K562 (cell line): ENCODE results near the gene CPLX3. TPM values are rescaled to one million over a fixed set of nuclear protein-coding genes. Genes with fewer than 3 reads are reported as not detected.

Experiments used
- EP300 ChIP-seq: IDR thresholded peaks from 2 replicates; pipeline ENCODE4 v1.6.1; 2012; ENCODE audit warnings: low read length, improper control_type of control experiment
- HDAC6 ChIP-seq: IDR thresholded peaks from 2 replicates; pipeline ENCODE4 v1.6.1; 2012; ENCODE audit warnings: low read depth, mild to moderate bottlenecking, control low read depth, inconsistent platforms, low read length, moderate library complexity
- IFI16 ChIP-seq: fragments of 250-450 bp; sonication (Bioruptor Pico); IDR thresholded peaks from 2 replicates; pipeline ENCODE4 v2.1.2; 2022; ENCODE audit warnings: mild to moderate bottlenecking, inconsistent platforms
- JUN ChIP-seq, 2 experiments: sonication (generic) in 1 of 2; formaldehyde crosslinking in 1 of 2; IDR thresholded peaks; 2 replicates each; pipeline versions ENCODE4 v1.6.1 to v1.8.0; 2012 to 2022; ENCODE audit warnings: borderline replicate concordance in 2 of 2, mild to moderate bottlenecking in 2 of 2, improper control_type of control experiment in 1 of 2, low read depth in 1 of 2, low read length in 1 of 2, missing genetic modification reagents in 1 of 2
- LARP7 ChIP-seq: fragments of 450-650 bp; IDR thresholded peaks from 2 replicates; pipeline ENCODE4 v1.6.1; 2016
- NELFE ChIP-seq: IDR thresholded peaks from 2 replicates; pipeline ENCODE4 v1.6.1; 2011; ENCODE audit warnings: mild to moderate bottlenecking; ENCODE audit not compliant: insufficient read depth, insufficient read length
- NR1H2 ChIP-seq: sonication (generic); formaldehyde crosslinking; IDR thresholded peaks from 2 replicates; pipeline ENCODE4 v1.4.0; 2020; ENCODE audit warnings: mild to moderate bottlenecking, missing genetic modification reagents
- POLR2G ChIP-seq: fragments of 200-400 bp; formaldehyde crosslinking; IDR thresholded peaks from 2 replicates; pipeline ENCODE4 v1.6.1; 2017; ENCODE audit warnings: low read depth, mild to moderate bottlenecking, antibody characterized with exemption, low read length, moderate library complexity
- PRPF4 ChIP-seq: fragments of 200-400 bp; formaldehyde crosslinking; IDR thresholded peaks from one replicate; pipeline ENCODE4 v1.6.1; 2017; ENCODE audit warnings: low read length, low read depth, mild to moderate bottlenecking; ENCODE audit not compliant: insufficient read depth, poor library complexity, severe bottlenecking
- RAD51 ChIP-seq: fragments of 450-650 bp; IDR thresholded peaks from 2 replicates; pipeline ENCODE4 v1.7.1; 2016; ENCODE audit warnings: low read depth, mild to moderate bottlenecking, borderline replicate concordance
- SMARCC2 ChIP-seq: fragments of 450-650 bp; IDR thresholded peaks from 2 replicates; pipeline ENCODE4 v1.6.1; 2017; ENCODE audit warnings: antibody characterized with exemption, moderate library complexity, mild to moderate bottlenecking, low read depth
- TFE3 ChIP-seq: fragments of 450-650 bp; formaldehyde crosslinking; IDR thresholded peaks from 2 replicates; pipeline ENCODE4 v1.4.0; 2020; ENCODE audit warnings: mild to moderate bottlenecking, mixed read lengths
- ZBTB12 ChIP-seq: fragments of 250-450 bp; sonication (Bioruptor Pico); IDR thresholded peaks from 2 replicates; pipeline ENCODE4 v1.4.0; 2020
- ZNF316 ChIP-seq: fragments of 450-650 bp; IDR thresholded peaks from 2 replicates; pipeline ENCODE4 v1.6.1; 2016
- ZNF408 ChIP-seq: fragments of 250-450 bp; sonication (Bioruptor Pico); IDR thresholded peaks from 2 replicates; pipeline ENCODE4 v1.4.0; 2020; ENCODE audit warnings: low read depth, mild to moderate bottlenecking, moderate library complexity
- ZNF830 ChIP-seq: fragments of 250-450 bp; sonication (Bioruptor Pico); IDR thresholded peaks from 2 replicates; pipeline ENCODE4 v1.5.0; 2021; ENCODE audit warnings: mild to moderate bottlenecking
- polyA plus RNA-seq, 8 experiments: library from polyadenylated mRNA; depleted of rRNA in 4 of 8; stranded (reverse) in 5 of 8; unstranded in 3 of 8; fragments of >200 nt; fragmentation: Nextera tagmentation in 2 of 8; fragmentation: Illumina TruSeq in 1 of 8; extraction: Ambion mirVana in 2 of 8; extraction: Trizol in 1 of 8; gene quantifications; 2 replicates each; pipeline versions ENCODE4 v1.2.1 to v1.2.3, GENCODE V29; 2011 to 2014; ENCODE audit warnings: inconsistent platforms in 1 of 8, missing spikeins in 1 of 8
- total RNA-seq, 7 experiments: library from RNA; depleted of rRNA in 6 of 7; stranded (reverse); fragments of >200 nt in 6 of 7; fragmentation: Illumina TruSeq in 2 of 7; extraction: Trizol in 2 of 7; gene quantifications; 2 replicates each; pipeline versions ENCODE4 v1.2.1 to v1.2.3, GENCODE V29; 2011 to 2021; ENCODE audit warnings: low replicate concordance in 1 of 7
- TF ChIP-seq, protein P1 (sequence below): fragments of 200-400 bp; formaldehyde crosslinking; IDR thresholded peaks from 2 replicates; pipeline ENCODE4 v1.6.1; 2017; ENCODE audit warnings: mild to moderate bottlenecking, low read depth, low read length, moderate library complexity
- TF ChIP-seq, protein P2 (sequence below): fragments of 450-650 bp; formaldehyde crosslinking; conservative IDR thresholded peaks from 2 replicates; pipeline ENCODE4 v1.4.0; 2022; ENCODE audit warnings: mild to moderate bottlenecking, missing genetic modification characterization
- TF ChIP-seq, protein P3 (sequence below): fragments of 250-450 bp; sonication (Bioruptor Pico); IDR thresholded peaks from 2 replicates; pipeline ENCODE4 v1.5.0; 2020; ENCODE audit warnings: mild to moderate bottlenecking, borderline replicate concordance

Gene CPLX3
- total and polyA plus RNA-seq, 9 of the 15 experiments (the other 6 are each of a cell fraction or from before 2014, with no cell fraction given): not detected

DNA sequence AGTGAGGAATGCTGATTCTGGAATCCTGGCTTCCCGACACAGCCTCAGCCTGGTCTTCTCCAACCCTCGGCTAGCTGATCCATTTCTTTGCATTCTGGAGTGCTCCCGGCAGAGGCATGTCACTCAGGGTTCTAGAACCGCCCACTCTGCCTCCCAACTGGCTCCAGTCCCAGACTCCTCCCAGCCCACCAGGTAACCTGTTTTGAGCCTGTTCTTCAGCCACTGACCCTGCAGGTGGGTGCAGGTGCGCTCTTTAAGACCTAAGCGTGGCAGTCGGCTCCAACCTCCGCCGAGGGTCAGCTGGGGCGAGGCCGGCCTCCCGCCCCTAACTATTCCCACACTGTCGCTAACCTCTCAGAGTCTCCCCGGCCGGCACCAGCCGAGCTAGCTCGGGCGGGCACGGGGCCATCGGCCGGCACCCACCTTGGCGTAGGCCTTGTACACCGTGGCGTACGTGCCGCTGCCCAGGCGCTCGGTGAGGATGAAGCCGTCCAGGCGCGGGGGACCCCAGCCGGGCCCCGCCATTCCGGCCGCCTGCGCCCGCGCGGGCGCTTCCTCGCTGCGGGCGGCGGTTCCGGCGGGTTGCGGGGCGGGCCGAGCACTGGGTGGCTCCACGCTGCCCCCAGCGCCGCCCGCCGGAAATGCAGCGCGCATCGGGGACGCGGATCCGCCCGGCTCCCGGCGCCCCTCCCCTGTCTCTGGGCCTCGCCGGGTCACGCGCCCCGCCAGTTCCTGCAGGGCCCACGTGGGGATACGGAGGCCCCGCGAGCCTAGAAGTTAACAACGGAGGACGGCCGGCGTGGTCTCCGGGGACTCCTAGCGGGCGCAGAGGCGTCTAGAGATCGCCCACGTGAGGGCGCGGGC lies 16.4 kb downstream of the CPLX3 start, which contains the start of gene ULK3 (continued):
- TF ChIP-seq, protein P1, sequence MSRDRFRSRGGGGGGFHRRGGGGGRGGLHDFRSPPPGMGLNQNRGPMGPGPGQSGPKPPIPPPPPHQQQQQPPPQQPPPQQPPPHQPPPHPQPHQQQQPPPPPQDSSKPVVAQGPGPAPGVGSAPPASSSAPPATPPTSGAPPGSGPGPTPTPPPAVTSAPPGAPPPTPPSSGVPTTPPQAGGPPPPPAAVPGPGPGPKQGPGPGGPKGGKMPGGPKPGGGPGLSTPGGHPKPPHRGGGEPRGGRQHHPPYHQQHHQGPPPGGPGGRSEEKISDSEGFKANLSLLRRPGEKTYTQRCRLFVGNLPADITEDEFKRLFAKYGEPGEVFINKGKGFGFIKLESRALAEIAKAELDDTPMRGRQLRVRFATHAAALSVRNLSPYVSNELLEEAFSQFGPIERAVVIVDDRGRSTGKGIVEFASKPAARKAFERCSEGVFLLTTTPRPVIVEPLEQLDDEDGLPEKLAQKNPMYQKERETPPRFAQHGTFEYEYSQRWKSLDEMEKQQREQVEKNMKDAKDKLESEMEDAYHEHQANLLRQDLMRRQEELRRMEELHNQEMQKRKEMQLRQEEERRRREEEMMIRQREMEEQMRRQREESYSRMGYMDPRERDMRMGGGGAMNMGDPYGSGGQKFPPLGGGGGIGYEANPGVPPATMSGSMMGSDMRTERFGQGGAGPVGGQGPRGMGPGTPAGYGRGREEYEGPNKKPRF: no peak
- TF ChIP-seq SMARCC2: no peak
- peak; percentile 71; the same call in 1 of the 2 replicates for TF ChIP-seq JUN (IDR thresholded peaks at IDR 0.05; ENCODE audit: borderline replicate concordance, low read depth, low read length)
- TF ChIP-seq JUN (CRISPR knock-in tag; IDR thresholded peaks at IDR 0.05; ENCODE audit: borderline replicate concordance): no peak
- TF ChIP-seq, protein P2, sequence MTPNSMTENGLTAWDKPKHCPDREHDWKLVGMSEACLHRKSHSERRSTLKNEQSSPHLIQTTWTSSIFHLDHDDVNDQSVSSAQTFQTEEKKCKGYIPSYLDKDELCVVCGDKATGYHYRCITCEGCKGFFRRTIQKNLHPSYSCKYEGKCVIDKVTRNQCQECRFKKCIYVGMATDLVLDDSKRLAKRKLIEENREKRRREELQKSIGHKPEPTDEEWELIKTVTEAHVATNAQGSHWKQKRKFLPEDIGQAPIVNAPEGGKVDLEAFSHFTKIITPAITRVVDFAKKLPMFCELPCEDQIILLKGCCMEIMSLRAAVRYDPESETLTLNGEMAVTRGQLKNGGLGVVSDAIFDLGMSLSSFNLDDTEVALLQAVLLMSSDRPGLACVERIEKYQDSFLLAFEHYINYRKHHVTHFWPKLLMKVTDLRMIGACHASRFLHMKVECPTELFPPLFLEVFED (CRISPR knock-in tag): no peak
- TF ChIP-seq TFE3 (CRISPR knock-in tag): peak; percentile 60
- no peak for TF ChIP-seq LARP7
- TF ChIP-seq NR1H2 (CRISPR knock-in tag): no peak
- TF ChIP-seq ZNF408 (CRISPR knock-in tag): no peak
- no peak for TF ChIP-seq ZNF316
- TF ChIP-seq, protein P3, sequence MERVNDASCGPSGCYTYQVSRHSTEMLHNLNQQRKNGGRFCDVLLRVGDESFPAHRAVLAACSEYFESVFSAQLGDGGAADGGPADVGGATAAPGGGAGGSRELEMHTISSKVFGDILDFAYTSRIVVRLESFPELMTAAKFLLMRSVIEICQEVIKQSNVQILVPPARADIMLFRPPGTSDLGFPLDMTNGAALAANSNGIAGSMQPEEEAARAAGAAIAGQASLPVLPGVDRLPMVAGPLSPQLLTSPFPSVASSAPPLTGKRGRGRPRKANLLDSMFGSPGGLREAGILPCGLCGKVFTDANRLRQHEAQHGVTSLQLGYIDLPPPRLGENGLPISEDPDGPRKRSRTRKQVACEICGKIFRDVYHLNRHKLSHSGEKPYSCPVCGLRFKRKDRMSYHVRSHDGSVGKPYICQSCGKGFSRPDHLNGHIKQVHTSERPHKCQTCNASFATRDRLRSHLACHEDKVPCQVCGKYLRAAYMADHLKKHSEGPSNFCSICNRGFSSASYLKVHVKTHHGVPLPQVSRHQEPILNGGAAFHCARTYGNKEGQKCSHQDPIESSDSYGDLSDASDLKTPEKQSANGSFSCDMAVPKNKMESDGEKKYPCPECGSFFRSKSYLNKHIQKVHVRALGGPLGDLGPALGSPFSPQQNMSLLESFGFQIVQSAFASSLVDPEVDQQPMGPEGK: no peak
- peak; percentile 86 for TF ChIP-seq RAD51
- peak; percentile 94 for TF ChIP-seq POLR2G
- no peak for TF ChIP-seq PRPF4
- TF ChIP-seq ZBTB12 (CRISPR knock-in tag): no peak
- TF ChIP-seq HDAC6: no peak
- TF ChIP-seq EP300: no peak
- TF ChIP-seq ZNF830 (CRISPR knock-in tag): no peak
- TF ChIP-seq IFI16 (CRISPR knock-in tag): no peak
- TF ChIP-seq NELFE: no peak
